Progenitor cell of endocrine pancreas (in vitro differentiated cells): Measurements from ENCODE around the gene TENT4A. TPM values are rescaled to one million over a fixed set of nuclear protein-coding genes. Genes with fewer than 3 reads are reported as not detected.

Experiments
- DNase-seq: peaks from one replicate; pipeline ENCODE4 v3.0.0; 2021; ENCODE audit warnings: low spot score; ENCODE audit not compliant: unreplicated experiment
- H3K27ac Mint-ChIP-seq: 2 replicates; pipeline ENCODE4 v1.8.0; 2021; ENCODE audit warnings: mild to moderate bottlenecking, moderate library complexity, mixed read lengths
- H3K27me3 Mint-ChIP-seq: 2 replicates; pipeline ENCODE4 v1.8.0; 2021; ENCODE audit warnings: mixed read lengths
- H3K36me3 Mint-ChIP-seq: 2 replicates; pipeline ENCODE4 v1.8.0; 2022; ENCODE audit warnings: mixed read lengths; ENCODE audit not compliant: insufficient read depth
- H3K4me1 Mint-ChIP-seq: 2 replicates; pipeline ENCODE4 v1.8.0; 2021; ENCODE audit warnings: low read depth, mixed read lengths
- H3K4me3 Mint-ChIP-seq: 2 replicates; pipeline ENCODE4 v1.8.0; 2021; ENCODE audit warnings: low read depth, mild to moderate bottlenecking, moderate library complexity, mixed read lengths
- H3K9me3 Mint-ChIP-seq: 2 replicates; pipeline ENCODE4 v1.8.0; 2021; ENCODE audit warnings: low read depth, mixed read lengths
- total RNA-seq: library from RNA; stranded (reverse); gene quantifications from 2 replicates; pipeline ENCODE4 v1.2.1, GENCODE V29; 2021
- TF ChIP-seq, protein P1 (sequence below): fragments of 200-600 bp; sonication (generic); IDR thresholded peaks from one replicate; pipeline ENCODE4 v1.5.0; 2021; ENCODE audit warnings: antibody characterized with exemption, mild to moderate bottlenecking; ENCODE audit not compliant: unreplicated experiment

Gene TENT4A
- total RNA-seq, 1 donor from 2014 or later = 30.0 TPM

DNA sequence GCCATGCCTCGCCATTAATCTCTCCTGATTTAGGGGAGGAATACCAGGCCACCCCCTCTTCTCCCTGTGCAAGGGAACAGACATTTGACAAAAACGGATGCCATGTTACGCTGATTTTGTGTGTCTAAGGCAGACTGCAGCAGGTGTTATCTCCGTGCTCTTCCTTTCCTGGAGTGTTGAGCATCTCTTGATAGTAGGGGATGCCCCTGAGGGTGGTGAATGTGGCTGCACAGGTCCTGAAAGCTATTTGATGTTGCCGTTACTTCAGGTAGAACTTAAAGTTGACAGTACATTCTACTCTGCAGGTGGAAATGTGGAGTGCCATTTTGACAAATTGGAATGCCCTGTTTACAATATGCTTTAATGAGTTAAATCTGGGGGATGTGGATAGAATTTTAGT is 21.5 kb downstream of the TENT4A start:
- no peak for DNase-seq
- peaks cover 28% of the 10 kb centered on the region for H3K4me1 Mint-ChIP-seq
- H3K36me3 Mint-ChIP-seq = peaks cover 6% of the 10 kb centered on the region
- H3K27me3 Mint-ChIP-seq = no peaks in the 10 kb centered on the region
- no peak overlapping the region for H3K4me3 Mint-ChIP-seq
- H3K27ac Mint-ChIP-seq = no peak overlapping the region
- H3K9me3 Mint-ChIP-seq = no peaks in the 10 kb centered on the region
- TF ChIP-seq, protein P1, sequence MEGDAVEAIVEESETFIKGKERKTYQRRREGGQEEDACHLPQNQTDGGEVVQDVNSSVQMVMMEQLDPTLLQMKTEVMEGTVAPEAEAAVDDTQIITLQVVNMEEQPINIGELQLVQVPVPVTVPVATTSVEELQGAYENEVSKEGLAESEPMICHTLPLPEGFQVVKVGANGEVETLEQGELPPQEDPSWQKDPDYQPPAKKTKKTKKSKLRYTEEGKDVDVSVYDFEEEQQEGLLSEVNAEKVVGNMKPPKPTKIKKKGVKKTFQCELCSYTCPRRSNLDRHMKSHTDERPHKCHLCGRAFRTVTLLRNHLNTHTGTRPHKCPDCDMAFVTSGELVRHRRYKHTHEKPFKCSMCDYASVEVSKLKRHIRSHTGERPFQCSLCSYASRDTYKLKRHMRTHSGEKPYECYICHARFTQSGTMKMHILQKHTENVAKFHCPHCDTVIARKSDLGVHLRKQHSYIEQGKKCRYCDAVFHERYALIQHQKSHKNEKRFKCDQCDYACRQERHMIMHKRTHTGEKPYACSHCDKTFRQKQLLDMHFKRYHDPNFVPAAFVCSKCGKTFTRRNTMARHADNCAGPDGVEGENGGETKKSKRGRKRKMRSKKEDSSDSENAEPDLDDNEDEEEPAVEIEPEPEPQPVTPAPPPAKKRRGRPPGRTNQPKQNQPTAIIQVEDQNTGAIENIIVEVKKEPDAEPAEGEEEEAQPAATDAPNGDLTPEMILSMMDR = no peak

- Mint-ChIP-seq H3K27ac (peak overlapping the region; percentile 65), H3K9me3 (no peaks in the 10 kb centered on the region), H3K36me3 (peaks cover 8% of the 10 kb centered on the region), H3K4me3 (no peak overlapping the region), H3K27me3 (no peaks in the 10 kb centered on the region), H3K4me1 (peaks cover 17% of the 10 kb centered on the region)
- TF ChIP-seq, protein P1 = no peak
- no peak for DNase-seq
These were observed 22.9 kb downstream of the TENT4A start for GRCh38 chr5:6736106-6736505.

- TF ChIP-seq, protein P1 = no peak
- Mint-ChIP-seq H3K4me1 (peaks cover 12% of the 10 kb centered on the region), H3K36me3 (peaks cover 8% of the 10 kb centered on the region), H3K9me3 (no peaks in the 10 kb centered on the region), H3K4me3 (no peak overlapping the region), H3K27ac (peak overlapping the region; percentile 65), H3K27me3 (no peaks in the 10 kb centered on the region)
- no peak for DNase-seq
These were observed 23.4 kb downstream of the TENT4A start for GRCh38 chr5:6736524-6737042.

DNA sequence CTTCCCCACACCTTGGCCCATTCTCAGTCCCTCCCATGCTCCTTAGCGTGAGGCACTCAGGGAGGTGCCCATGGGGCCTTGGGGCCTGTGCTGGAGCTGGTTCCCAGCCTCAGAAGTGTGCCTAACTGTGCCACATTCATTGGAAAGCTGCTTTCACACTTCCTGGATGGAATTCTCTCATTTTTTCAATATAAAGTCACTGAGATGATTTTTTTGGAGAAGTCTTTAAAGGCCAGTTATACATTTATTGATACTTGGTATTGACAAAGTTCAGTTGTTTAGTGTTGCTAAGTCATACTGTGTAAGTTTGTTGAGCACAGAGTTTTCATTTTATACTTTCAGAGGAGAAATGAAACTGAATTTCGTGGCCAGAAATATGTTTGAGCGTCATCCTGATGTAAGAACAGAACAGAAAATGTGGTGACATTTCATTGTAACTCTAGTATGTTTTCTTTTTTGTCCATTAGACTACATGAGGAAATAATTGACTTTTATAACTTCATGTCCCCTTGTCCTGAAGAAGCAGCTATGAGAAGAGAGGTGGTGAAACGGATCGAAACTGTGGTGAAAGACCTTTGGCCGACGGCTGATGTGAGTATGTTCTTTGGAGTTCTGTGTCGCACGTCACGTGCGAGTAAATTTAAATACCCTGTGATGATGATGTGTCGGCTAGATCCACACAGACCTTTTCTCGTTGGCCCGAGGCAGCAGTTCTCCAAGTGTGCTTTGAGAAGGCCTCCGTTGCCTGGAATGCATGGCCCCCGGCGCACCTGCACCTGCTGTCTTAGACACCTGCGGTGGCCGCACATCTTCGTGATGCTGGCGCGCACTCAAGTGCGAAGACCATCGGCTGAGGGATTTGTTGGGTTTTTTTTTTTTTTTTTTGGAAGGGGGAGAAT is 24.1 kb downstream of the TENT4A start:
- TF ChIP-seq, protein P1 = no peak
- no peak for DNase-seq
- Mint-ChIP-seq H3K27me3 (no peaks in the 10 kb centered on the region), H3K9me3 (no peaks in the 10 kb centered on the region), H3K4me3 (no peak overlapping the region), H3K4me1 (peaks cover 8% of the 10 kb centered on the region), H3K36me3 (peaks cover 8% of the 10 kb centered on the region), H3K27ac (peak overlapping the region; percentile 1)

GRCh38 chr5:6739603-6740002 is 26.4 kb downstream of the TENT4A start:
- Mint-ChIP-seq H3K27me3 (no peaks in the 10 kb centered on the region), H3K4me3 (no peak overlapping the region), H3K4me1 (no peaks in the 10 kb centered on the region), H3K36me3 (peaks cover 12% of the 10 kb centered on the region), H3K27ac (no peak overlapping the region), H3K9me3 (no peaks in the 10 kb centered on the region)
- no peak for DNase-seq
- TF ChIP-seq, protein P1 = no peak
